GM19438 (cell line): ENCODE results near the gene PAPOLG.
"Not testable (repeated sequence)": the region's sequence is repeated elsewhere in the genome, so short reads cannot be mapped to it uniquely, and the experiment has no call there.

Source experiments
- ATAC-seq: cut with Tn5 transposase; IDR thresholded peaks from one replicate; pipeline ENCODE4 v1.9.1; 2021; ENCODE audit warnings: low read depth; ENCODE audit not compliant: unreplicated experiment

PAPOLG gene

DNA sequence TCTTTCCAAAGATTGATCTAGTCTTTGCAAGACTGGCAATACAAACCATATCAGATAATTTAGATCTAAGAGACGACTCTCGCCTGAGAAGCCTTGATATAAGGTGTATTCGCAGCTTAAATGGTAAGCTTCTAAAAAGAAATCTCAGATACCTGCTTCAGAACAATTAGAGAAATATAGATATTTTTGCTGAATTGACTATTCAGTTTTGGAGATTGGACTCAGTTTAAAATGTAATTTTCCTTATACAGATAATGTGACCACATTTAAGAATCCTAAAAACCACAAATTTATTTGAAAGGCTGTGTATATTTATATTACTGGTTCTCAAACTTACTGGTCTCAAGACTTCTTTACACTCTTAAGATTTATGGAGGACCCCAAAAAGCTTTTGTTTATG, 15.4 kb downstream of the PAPOLG start:
- ATAC-seq = no peak

DNA sequence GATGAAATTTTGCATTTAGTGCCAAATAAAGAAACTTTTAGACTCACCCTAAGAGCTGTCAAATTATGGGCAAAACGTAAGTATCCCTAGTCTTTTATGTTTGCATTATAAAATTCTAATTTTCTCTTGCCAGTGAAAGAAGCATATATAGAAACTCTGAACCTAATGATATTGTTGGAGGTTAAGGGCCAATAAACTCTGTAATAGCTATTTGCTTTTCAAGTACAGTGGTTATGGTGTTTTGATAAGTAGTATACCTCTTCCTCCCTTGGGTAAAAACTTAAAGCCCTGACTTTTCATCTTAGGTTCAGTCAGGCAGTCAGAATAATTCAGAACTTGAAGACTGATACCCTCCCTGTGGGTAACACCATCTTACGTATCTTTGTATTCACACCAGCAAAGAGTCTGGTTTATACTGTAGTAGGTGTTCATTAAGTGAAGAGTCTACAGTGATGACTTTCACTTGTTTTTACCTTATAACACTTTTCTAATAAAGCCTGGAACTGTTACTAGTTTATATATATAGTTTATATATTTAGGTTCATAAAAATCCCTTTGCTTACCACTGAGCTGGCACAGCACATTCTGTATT, 19.1 kb downstream of the PAPOLG start:
- no peak for ATAC-seq

DNA sequence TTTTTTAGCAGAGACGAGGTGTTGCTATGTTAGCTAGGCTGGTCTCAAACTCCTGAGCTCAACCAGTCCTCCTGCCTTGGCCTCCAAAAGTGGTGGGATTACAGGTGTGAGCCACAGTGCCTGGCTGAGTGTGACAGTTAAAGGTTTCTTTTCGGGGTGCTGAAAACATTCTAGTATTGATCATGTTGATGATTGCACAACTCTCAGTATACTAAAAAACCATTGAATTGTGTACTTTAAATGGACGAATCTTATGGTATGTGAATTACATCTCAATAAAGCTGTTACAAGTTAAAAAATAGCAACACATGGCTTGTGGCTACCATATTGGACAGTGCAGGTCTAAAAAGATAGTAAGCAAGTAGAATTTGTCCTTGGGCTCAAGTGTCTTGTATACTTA, 22.3 kb downstream of the PAPOLG start:
- ATAC-seq = no peak

DNA sequence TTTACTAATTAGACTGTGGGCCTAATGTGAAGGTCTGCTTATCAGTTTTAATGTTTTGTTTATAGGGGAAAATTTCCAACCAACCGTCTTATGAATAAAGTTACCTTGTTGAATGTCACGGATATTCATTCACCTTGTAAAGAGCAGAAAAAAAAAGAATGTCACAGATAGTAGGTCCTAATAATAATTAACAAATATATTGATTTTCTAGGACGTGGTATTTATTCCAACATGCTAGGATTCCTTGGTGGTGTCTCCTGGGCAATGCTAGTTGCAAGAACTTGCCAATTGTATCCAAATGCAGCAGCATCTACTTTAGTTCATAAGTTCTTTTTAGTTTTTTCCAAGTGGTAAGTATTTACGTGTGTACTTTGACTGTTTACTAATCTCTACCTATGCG, 23.4 kb downstream of the PAPOLG start:
- no peak for ATAC-seq

DNA sequence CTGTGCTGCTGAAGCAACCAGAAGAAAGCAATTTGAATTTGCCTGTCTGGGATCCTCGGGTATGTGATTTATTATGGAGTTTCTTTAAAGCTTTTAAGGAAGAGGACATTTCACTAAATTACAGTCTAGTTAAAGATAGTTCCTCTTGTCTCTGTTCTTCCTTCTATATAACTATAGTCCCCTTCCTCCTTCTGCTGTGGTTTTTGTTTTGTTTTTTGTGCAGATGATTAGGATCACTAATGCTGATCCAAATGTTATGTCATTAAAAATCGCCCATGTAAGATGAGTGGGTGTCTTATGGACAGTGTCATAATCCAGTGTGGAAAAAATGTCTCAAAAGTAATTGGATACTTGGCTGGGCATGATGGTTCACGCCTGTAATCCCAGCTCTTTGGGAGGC, 24.7 kb downstream of the PAPOLG start:
- ATAC-seq = no peak

DNA sequence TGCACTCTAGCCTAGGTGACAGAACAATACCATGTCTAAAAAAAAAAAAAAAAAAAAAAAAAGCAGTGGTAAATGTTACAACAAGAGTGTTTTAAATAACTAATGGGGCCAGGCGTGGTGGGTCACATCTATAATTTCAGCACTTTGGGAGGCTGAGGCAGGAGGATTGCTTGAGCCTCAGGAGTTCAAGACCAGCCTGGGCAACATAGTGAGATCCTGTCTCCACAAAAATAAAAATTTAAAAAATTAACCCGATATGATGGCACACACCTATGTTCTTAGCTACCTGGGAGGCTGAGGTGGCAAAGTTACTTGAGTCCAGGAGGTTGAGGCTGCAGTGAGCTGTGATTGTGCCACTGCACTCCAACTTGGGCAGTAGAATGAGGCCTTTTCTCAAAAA, 37.1 kb downstream of the PAPOLG start:
- ATAC-seq = no peak

DNA sequence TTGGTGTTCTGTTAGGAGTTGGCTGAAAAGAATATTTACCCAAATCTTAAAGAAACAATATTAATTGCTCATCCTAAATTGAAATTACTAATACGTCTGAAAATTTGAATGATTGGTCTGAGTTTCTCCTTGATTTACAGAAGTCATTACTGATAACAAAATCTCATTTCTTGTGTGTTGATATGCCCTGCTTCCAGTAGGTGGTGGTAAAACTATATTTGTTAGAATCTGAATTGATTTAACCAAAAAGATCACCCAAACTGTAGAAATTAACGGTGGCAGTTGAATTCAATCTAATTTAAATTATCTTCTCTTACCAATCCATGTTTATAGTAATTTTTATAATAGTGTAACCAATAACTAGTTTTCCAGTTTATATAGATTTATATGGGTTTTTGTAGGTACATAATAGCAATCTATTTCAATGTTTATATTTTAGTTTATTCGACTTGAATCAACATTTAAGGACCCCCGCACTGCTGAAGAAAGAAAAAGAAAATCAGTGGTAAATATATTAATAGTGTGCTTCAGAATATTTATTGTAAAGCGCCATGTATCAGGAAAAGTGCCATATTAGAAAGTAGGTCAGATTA, 38.3 kb downstream of the PAPOLG start:
- ATAC-seq = no peak

DNA sequence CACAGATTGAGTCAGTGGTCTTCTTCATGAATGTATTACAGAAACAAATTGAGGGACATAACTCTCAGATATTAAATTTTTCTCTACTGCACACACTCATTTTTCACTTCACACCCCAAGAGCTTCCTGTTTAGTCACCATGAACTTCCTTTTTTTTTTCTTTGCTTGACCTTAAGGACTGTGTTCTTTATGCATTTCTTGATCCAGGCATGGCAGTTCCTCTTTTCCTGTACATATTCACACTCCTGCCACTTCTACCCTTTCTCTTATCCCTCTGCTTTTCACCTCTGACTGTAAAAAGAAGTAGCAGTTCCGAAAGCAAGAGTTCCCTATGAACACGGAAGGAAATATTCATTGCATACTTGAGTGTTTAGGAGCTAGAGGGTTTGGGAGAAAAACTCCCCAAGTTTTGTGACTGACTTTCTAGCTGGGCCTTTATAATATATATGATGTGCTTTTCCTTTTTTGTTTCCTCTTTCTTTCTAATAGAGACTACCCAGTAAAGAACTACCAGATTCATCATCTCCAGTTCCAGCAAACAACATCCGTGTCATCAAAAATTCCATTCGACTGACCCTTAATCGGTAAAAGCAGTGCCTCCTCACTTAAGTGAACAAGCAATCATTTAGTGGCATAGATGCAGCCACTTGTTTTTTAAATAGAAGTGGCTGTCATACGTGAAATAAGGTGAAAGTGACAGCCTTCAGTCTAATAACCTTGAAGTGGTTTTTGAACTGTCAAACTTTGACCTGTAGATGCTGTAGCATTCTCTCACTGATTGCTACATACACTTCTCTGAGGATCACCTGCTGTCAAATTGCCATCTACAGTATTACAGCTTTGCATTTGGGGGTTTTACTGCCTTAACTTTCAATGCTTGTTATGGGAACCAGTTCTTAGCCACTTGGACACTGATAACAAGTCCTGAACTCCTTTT, 40.8 kb downstream of the PAPOLG start:
- no peak for ATAC-seq

DNA sequence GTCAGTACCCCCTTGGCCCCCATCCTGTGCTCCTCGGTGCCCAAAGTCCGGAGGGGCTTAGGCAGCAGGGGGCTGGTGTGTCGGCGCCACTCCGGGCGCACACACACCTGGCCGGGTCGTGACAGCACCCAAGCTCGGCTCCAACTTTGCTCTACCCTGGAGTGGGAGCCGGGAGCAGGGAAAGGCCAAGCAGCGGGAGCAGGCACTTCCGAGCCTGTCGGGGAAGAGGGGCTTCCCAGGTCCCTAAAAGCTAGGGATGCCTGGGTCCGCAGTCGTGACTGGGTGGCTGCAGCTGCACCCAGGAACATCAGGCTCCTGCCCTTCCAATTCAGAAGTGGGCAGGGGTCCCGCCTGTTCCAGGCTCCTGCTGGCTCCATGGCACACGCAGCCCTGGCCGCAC, 48.4 kb downstream of the PAPOLG start:
- no peak for ATAC-seq

DNA sequence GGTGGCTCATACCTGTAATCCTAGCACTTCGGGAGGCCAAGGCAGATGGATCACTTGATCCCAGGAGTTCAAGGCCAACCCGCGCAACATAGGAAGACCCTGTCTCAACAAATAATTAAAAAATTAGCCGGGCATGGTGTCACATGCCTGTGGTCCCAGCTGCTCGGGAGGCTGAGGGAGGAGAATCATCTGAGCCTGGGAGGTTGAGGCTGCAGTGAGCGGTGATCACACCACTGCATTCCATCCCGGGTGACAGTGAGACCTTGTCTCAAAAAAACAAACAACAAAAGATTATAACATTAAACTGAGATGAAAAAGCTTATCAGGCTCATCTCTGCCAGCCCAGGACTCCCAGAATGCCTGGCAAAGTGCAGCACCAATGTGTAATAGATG, 50.5 kb downstream of the PAPOLG start:
- ATAC-seq = no peak

DNA sequence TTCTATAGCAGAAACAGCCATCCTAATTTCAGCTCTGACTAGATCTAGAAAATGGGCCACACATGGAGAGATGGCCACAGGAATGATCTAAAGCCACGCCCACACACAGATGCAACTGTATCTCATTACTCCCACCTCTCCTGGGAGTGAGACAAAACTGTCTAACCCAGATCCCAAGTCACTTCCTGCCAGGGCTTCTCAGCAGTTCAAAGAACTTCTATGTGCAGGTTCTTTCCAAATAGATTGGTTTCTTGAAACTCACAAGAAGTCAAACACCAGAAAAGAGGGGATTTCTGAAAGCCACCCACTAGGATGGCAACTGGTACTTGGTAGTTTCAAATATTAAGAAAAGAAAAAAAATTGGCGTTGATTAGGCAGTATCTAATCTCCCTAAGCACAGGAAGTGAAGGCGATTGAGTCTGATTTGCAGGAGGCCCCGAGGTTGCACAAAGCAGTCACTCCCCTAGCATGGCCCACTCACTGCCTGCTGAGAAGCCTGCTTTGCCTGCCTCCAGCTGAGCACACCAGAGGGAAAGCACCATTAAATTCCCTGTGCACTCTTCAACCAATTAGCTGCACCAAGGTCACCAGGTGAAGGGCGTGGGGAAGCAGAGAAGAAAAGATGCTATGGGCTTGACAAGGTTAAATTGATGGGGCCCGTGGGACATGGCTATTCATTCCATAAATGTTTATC, 51.1 kb downstream of the PAPOLG start:
- peak; percentile 64 for ATAC-seq

DNA sequence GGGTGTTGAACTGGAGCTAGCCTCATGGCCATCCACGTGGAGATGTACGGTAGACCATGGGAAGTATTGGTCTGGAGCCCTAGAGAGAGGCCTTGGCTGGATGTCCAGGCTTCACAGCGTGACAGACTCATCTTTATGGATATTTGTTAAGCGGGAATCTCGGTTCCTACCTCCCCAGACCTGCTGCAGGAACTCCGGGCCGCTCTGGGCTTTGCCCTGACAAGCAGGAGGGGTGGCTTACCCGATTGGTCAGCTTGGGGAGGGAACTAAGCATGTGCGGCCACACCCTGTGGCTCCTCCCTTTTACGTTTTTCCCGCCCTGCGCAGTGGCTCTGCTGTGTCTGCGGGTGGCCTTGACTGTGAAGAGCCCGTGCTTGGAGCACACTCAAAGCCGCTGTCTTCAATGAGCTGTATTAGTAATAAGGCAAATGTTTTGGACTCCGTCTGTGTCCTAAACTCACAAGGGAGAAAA, 52.3 kb downstream of the PAPOLG start:
- no peak for ATAC-seq

DNA sequence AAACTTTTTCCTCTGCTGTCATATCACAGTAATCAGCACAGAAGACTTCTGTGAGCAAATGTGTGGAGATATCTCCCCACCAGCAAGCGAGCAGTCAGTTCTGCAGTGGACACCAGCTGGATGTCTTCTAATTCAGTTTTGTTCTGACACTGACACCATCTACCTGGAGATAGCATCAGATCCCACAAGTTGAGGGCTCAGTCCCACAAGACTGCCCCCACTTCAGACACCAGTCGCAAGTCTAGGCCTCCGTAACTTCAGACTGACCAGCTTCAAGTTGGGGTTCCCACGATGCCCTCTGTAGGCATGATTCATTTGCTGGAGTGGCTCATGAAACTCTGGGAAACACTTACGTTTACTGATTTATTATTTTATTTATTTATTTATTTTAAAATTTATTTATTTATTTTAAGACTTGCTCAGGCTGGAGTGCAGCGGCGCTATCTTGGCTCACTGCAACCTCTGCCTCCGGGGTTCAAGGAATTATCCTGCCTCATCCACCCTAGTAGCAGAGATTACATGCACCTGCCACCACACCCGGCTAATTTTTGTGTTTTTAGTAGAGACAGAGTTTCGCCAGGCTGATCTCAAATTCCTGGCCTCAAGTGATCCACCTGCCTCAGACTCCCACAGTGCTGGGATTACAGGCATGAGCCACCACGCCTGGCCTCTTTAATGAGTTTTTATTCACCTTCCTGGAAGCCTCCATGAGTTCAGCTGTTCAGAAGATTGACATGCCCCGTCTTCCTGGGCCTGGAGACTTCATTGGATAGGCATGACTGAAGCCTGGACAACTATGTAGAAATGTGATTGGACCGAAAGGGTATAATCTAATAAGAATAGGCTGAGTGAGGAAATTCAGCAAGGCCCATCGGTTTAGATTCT, 55.7 kb downstream of the PAPOLG start:
- ATAC-seq = no peak

DNA sequence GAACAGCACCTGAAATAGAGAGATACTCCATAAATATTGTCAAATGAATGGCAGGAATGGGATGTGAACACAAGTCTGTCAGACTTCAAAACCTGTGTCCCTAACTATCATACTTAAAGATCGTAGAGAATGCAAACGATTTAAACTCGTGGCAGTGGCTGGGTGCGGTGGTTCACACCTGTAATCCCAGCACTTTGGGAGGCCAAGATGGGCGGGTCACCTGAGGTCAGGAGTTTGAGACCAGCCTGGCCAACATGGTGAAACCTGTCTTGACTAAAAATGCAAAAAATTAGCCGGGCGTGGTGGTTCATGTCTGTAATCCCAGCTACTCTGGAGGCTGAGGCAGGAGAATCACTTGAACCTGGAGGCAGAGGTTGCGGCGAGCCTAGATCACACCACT, 61.1 kb downstream of the PAPOLG start:
- ATAC-seq = not testable (repeated sequence)

DNA sequence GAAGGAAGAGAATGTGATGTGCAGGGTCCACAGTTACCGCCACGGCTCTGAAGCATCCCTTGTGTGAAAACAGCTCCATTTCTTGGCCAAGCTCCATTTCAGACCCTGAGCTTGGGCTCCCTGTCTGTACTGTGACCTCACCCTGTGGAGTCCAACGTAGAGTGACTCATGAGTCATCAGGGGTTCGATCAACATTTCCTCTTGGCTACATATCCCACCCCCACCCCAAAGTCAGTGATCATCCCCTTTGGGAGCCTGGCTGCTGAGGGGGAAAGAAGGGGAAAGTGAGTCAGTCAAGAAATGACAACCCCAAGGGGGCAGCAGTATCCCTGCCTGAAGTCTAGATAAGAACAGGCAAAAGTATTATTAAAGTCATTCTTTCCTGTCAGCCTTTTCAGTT, 62.2 kb downstream of the PAPOLG start:
- no peak for ATAC-seq

DNA sequence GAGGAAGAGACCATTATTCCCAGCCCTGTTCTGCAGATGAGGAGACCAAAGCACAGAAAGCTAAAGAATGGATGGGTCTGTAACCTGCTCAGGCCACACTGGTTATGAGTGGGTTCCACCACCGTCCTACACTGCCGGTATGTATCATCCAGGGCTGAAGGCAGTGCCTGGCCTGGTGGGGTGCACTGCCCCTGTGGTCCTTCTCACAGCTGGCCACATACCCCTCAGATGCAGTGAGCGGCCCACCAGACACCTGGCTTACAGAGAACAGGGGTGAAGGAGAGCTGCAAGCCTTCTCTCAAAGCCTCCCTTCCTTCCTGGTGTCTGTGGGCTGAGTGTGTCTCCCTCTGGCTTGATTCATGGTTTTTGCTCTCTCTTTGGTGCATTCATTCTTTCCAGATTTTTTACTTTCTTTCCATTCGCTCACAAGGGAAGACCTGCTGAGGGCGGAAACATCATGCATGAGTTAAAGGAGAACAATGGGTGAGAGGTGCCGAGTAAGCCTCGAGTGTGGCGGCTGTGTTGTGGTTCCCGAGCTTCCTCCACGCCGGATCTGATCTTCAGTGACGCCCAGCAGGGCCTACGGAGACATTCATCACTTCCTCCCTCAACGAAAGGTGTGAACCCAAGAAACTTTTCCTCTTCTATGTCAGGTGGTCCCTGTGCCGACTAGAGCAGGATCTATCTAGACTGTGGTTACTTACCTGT, 63.2 kb downstream of the PAPOLG start:
- ATAC-seq = no peak

DNA sequence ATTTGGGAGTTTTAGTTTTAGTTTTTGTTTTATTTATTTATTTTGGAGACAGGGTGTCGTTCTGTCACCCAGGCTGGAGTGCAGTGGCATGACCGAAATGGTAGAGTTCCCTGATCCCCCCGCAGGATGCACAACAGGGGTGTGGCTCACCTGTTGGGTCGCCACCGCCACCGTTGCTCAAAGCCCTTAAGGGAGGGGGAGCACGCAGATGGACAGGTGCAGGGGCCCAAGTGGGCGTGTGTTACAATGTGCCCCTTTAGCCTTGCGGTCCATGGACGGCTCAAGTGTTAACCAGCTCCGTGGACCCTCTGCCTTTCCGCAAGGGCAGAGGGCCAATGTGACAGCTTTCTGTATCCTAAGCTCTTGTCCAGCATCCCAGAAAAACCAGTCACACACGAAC, 63.9 kb downstream of the PAPOLG start:
- no peak for ATAC-seq

DNA sequence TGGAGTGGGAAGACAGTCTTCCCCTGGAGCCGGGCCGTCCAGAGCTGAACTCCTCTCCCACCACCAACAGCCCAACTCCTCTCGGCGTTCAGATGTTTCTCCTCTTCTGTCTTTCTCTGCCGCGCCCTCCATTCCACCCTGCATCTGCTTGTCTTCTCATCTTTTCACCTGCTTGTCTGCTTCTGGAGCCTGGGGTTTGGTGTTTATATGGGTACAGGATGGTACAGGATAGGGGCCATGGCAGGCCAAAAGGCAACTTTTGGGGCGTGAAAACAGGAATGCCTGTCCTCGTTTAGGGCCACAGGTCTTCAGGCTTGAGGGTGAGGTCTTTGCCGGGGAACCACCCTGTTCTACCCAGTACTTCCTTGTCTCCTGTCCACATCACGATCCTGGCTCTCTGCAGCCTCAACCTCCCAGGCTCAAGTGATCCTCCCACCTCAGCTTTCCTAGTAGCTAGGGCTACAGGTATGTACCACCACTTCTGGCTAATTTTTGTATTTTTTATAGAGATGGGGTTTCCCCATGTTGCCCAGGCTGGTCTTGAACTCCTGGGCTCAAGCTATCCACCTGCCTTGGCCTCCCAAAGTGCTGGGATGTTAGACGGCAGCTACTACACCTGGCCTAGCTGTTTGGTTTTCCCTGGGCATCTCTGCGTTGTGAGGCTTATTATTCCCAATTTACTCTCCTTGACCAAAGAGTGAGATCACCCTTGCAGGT, 64.5 kb downstream of the PAPOLG start:
- no peak for ATAC-seq

DNA sequence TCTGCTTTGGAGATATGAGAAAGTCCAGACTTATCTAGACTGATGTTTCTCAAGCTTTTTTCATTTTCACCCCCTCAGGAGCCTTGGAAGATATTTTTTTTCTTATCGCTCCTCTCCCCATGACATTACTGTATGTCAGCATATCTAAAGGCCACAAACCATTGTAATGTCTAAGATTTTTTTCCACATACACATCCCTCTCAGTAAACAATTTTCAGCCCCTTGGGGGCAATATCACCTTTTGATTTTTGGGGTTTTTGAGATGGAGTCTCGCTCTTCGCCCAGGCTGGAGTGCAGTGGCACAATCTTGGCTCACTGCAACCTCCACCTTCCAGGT, 65.0 kb downstream of the PAPOLG start:
- no peak for ATAC-seq
